Measurements from ENCODE around the gene ATN1. TPM values are rescaled to one million over a fixed set of nuclear protein-coding genes. Genes with fewer than 3 reads are reported as not detected.

The ATN1 gene
- total RNA-seq, 2 donors from 2014 or later: 34.0 to 62.3 TPM

GRCh38 chr12:6914947-6915788 lies 12.6 kb upstream of the ATN1 start:
- Mint-ChIP-seq H3K27ac (peak overlapping the region; percentile 93), H3K4me1 (peaks cover 25% of the 10 kb centered on the region), H3K27me3 (no peaks in the 10 kb centered on the region), H3K36me3 (ENCODE audit: low read depth) (peaks cover 59% of the 10 kb centered on the region), H3K9me3 (no peaks in the 10 kb centered on the region), H3K4me3 (peak overlapping the region; percentile 96)
- no peak for ATAC-seq (replicated peaks)

- peak overlapping the region; percentile 96 for H3K4me3 Mint-ChIP-seq
- no peak for ATAC-seq (replicated peaks)
- no peaks in the 10 kb centered on the region for H3K27me3 Mint-ChIP-seq
- H3K9me3 Mint-ChIP-seq: no peaks in the 10 kb centered on the region
- peak overlapping the region; percentile 93 for H3K27ac Mint-ChIP-seq
- H3K4me1 Mint-ChIP-seq: peaks cover 25% of the 10 kb centered on the region
- peaks cover 66% of the 10 kb centered on the region for H3K36me3 Mint-ChIP-seq (ENCODE audit: low read depth)
Observed at GRCh38 chr12:6915789-6916285, 11.9 kb upstream of the ATN1 start.

GRCh38 chr12:6916426-6917200 lies 11.1 kb upstream of the ATN1 start:
- H3K4me3 Mint-ChIP-seq: peak overlapping the region; percentile 96
- no peak for ATAC-seq (replicated peaks)
- peaks cover 25% of the 10 kb centered on the region for H3K4me1 Mint-ChIP-seq
- H3K36me3 Mint-ChIP-seq (ENCODE audit: low read depth): peaks cover 74% of the 10 kb centered on the region
- no peaks in the 10 kb centered on the region for H3K9me3 Mint-ChIP-seq
- no peaks in the 10 kb centered on the region for H3K27me3 Mint-ChIP-seq
- H3K27ac Mint-ChIP-seq: peak overlapping the region; percentile 93

- ATAC-seq (replicated peaks): no peak
- Mint-ChIP-seq H3K4me3 (peak overlapping the region; percentile 96), H3K36me3 (ENCODE audit: low read depth) (peaks cover 84% of the 10 kb centered on the region), H3K9me3 (no peaks in the 10 kb centered on the region), H3K27ac (peak overlapping the region; percentile 93), H3K4me1 (peaks cover 26% of the 10 kb centered on the region), H3K27me3 (no peaks in the 10 kb centered on the region)
Observed at GRCh38 chr12:6917491-6918231, 10.1 kb upstream of the ATN1 start.

DNA sequence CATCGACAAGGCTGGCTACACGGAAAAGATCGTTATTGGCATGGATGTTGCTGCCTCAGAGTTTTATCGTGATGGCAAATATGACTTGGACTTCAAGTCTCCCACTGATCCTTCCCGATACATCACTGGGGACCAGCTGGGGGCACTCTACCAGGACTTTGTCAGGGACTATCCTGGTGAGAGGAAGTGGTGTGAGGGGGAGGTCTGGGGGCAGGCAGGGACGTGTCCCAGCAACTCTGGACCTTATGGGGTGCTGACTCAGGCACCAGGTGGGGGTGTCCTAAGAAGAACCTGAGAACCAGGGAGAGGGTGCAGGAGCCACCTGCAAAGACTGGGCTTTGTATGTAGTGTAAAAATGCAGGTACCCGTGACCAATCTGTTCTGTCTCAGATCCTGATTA lies 8.2 kb upstream of the ATN1 start:
- no peaks in the 10 kb centered on the region for H3K9me3 Mint-ChIP-seq
- peaks cover 98% of the 10 kb centered on the region for H3K36me3 Mint-ChIP-seq (ENCODE audit: low read depth)

GRCh38 chr12:6921539-6921938 lies 6.2 kb upstream of the ATN1 start:
- peaks cover 84% of the 10 kb centered on the region for H3K36me3 Mint-ChIP-seq (ENCODE audit: low read depth)

More for the DNA sequence above, 8.2 kb upstream of the ATN1 start:
- ATAC-seq (replicated peaks): no peak
- H3K27me3 Mint-ChIP-seq: no peaks in the 10 kb centered on the region
- peak overlapping the region; percentile 35 for H3K4me3 Mint-ChIP-seq
- H3K4me1 Mint-ChIP-seq: peaks cover 34% of the 10 kb centered on the region
- peak overlapping the region; percentile 75 for H3K27ac Mint-ChIP-seq

DNA sequence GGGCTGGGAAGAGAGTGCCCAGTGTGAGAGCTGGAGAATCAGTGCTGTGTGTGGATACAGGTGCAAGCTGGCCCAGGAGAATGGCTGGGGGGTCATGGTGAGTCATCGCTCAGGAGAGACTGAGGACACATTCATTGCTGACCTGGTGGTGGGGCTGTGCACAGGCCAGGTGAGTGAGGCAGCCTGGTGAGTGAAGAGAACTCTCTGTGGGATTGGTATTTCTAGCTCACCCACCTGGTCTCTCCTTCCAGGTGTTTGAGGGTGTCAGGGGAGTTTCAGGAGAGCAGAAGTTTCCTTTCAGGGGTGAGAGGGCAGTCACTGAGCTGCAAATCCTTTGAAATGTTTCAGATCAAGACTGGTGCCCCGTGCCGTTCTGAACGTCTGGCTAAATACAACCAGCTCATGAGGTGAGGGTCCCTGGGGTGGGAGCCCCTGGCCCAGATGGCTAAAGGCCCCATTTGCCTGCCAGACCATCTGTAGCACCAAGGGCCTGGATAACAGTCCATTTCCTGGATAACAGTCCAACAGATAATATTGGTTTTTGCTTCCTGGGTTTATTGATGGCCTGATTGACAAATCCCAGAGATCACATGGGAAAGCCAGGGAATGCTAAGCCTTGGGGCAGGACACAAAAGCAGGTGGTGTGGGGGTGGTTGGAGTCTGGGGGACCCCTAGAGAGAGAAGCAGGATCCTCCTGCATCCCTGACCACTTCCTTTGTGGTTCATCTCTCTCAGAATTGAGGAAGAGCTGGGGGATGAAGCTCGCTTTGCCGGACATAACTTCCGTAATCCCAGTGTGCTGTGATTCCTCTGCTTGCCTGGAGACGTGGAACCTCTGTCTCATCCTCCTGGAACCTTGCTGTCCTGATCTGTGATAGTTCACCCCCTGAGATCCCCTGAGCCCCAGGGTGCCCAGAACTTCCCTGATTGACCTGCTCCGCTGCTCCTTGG lies 5.5 kb upstream of the ATN1 start:
- no peaks in the 10 kb centered on the region for H3K27me3 Mint-ChIP-seq
- peaks cover 40% of the 10 kb centered on the region for H3K4me1 Mint-ChIP-seq
- H3K36me3 Mint-ChIP-seq (ENCODE audit: low read depth): peaks cover 84% of the 10 kb centered on the region
- peak overlapping the region; percentile 98 for H3K27ac Mint-ChIP-seq
- no peaks in the 10 kb centered on the region for H3K9me3 Mint-ChIP-seq
- H3K4me3 Mint-ChIP-seq: no peak overlapping the region
- ATAC-seq (replicated peaks): no peak

More at GRCh38 chr12:6921539-6921938, 6.2 kb upstream of the ATN1 start:
- Mint-ChIP-seq H3K4me1 (peaks cover 40% of the 10 kb centered on the region), H3K27ac (peak overlapping the region; percentile 20), H3K9me3 (no peaks in the 10 kb centered on the region), H3K27me3 (no peaks in the 10 kb centered on the region), H3K4me3 (no peak overlapping the region)
- no peak for ATAC-seq (replicated peaks)

DNA sequence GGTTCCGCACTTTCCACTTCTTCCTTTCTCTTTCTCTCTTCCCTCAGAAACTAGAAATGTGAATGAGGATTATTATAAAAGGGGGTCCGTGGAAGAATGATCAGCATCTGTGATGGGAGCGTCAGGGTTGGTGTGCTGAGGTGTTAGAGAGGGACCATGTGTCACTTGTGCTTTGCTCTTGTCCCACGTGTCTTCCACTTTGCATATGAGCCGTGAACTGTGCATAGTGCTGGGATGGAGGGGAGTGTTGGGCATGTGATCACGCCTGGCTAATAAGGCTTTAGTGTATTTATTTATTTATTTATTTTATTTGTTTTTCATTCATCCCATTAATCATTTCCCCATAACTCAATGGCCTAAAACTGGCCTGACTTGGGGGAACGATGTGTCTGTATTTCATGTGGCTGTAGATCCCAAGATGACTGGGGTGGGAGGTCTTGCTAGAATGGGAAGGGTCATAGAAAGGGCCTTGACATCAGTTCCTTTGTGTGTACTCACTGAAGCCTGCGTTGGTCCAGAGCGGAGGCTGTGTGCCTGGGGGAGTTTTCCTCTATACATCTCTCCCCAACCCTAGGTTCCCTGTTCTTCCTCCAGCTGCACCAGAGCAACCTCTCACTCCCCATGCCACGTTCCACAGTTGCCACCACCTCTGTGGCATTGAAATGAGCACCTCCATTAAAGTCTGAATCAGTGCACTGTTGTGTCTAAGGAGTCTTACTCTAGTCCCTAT lies 4.6 kb upstream of the ATN1 start:
- no peaks in the 10 kb centered on the region for H3K9me3 Mint-ChIP-seq
- no peaks in the 10 kb centered on the region for H3K27me3 Mint-ChIP-seq
- peak; percentile 6 for ATAC-seq (replicated peaks)
- H3K4me3 Mint-ChIP-seq: peak overlapping the region; percentile 5
- peak overlapping the region; percentile 98 for H3K27ac Mint-ChIP-seq
- H3K36me3 Mint-ChIP-seq (ENCODE audit: low read depth): peaks cover 78% of the 10 kb centered on the region
- H3K4me1 Mint-ChIP-seq: peaks cover 41% of the 10 kb centered on the region

GRCh38 chr12:6923851-6924250 lies 3.9 kb upstream of the ATN1 start:
- peaks cover 79% of the 10 kb centered on the region for H3K36me3 Mint-ChIP-seq (ENCODE audit: low read depth)
- peak overlapping the region; percentile 98 for H3K27ac Mint-ChIP-seq
- no peaks in the 10 kb centered on the region for H3K27me3 Mint-ChIP-seq
- peaks cover 46% of the 10 kb centered on the region for H3K4me1 Mint-ChIP-seq
- no peaks in the 10 kb centered on the region for H3K9me3 Mint-ChIP-seq
- peak; percentile 1 for ATAC-seq (replicated peaks)
- peak overlapping the region; percentile 87 for H3K4me3 Mint-ChIP-seq

GRCh38 chr12:6925239-6925539 lies 2.6 kb upstream of the ATN1 start:
- Mint-ChIP-seq H3K27ac (peak overlapping the region; percentile 98), H3K36me3 (ENCODE audit: low read depth) (peaks cover 76% of the 10 kb centered on the region), H3K27me3 (no peaks in the 10 kb centered on the region), H3K9me3 (no peaks in the 10 kb centered on the region), H3K4me3 (peak overlapping the region; percentile 87), H3K4me1 (peaks cover 48% of the 10 kb centered on the region)
- ATAC-seq (replicated peaks): no peak

DNA sequence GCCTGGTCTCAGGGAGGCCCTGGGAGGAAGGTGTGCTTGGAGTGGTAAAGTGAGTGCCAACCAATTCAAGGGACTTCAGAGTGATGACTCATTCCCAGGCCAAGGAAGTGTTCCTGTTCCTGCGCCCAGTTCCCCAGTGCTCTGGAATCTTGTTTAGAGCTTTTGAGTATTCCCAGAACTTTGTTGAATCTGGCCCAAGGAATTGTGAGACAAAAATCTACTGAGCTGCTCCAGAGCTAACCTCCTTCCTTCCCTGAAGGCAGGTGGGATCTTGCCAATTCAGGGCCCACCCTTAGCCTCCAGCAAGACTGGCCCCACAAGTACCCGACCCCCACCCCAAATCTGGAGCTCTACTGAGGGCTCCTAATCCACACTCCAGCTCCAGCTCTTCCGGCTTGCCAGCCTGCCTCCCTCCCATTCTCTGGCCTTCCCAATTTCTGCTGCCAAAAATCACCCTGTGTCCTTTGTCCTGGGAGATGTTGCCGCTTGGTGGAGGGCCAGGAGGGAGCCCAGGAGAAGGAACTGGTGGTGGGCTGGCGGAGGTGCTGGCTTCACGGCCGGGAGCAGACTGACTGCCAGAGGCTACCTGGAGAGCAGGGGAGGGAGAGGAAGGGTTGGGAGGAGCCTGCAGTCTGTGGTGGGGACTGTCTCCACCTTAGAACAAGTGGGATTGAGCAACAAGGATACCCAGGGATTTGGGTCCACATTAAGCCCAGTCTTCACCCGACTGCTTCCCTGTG lies 2.0 kb upstream of the ATN1 start:
- H3K9me3 Mint-ChIP-seq: no peaks in the 10 kb centered on the region
- no peaks in the 10 kb centered on the region for H3K27me3 Mint-ChIP-seq
- peak overlapping the region; percentile 87 for H3K4me3 Mint-ChIP-seq
- H3K27ac Mint-ChIP-seq: peak overlapping the region; percentile 98
- peaks cover 71% of the 10 kb centered on the region for H3K36me3 Mint-ChIP-seq (ENCODE audit: low read depth)
- ATAC-seq (replicated peaks): no peak
- peaks cover 48% of the 10 kb centered on the region for H3K4me1 Mint-ChIP-seq

DNA sequence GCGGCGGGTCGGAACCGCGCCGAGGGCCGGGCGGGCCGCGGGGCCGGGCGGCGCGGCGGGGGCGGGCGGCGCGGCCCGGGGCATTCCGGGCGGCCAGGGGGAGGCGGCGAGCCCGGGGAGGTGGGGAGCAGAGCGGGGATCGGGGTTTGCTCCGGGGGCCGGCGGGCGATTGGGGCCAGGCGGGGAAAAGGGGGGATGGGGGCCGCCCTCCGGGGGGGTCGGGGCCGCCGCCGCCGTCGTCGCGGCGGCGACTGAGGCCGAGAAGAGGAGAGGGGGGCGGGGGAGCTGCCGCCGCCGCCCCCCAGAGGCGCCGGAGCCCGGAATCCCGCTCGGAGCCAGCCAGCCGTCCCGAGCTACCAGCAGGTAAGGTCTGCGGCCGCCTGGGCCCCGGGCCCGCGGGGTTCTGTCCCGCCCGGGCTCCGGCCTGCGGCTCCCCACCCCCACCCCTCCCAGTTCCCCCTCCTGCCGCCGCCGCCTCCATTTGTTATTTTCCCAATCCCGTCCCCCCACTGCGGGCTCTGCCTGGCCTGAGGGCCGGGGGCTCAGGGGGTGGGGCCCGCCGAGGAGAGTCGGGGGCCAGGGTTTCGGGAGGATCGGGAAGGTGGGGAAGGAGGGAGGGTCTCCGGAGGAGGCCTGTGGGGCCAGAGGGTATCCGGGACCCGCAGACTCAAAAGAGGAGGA lies 403 bp downstream of the ATN1 start:
- no peaks in the 10 kb centered on the region for H3K9me3 Mint-ChIP-seq
- H3K36me3 Mint-ChIP-seq (ENCODE audit: low read depth): peaks cover 58% of the 10 kb centered on the region
- H3K27ac Mint-ChIP-seq: peak overlapping the region; percentile 96
- peak; percentile 28 for ATAC-seq (replicated peaks)
- H3K4me1 Mint-ChIP-seq: peaks cover 53% of the 10 kb centered on the region
- peak overlapping the region; percentile 96 for H3K4me3 Mint-ChIP-seq
- H3K27me3 Mint-ChIP-seq: no peaks in the 10 kb centered on the region

All from activated T-helper 17 cell treated with anti-CD3 and anti-CD28 coated beads, Interleukin-2, amount 50 U/mL, for 72 hours (primary cell).